DND-41 (cell line): ENCODE measurements around the gene PPP4C.

Source experiments
- EZH2 ChIP-seq: IDR thresholded peaks from 3 replicates; pipeline ENCODE4 v1.6.1; 2012; ENCODE audit warnings: borderline replicate concordance, low read depth, mild to moderate bottlenecking, moderate library complexity, low read length, inconsistent platforms; ENCODE audit not compliant: severe bottlenecking
- TF ChIP-seq, protein P1 (sequence below): IDR thresholded peaks from 2 replicates; pipeline ENCODE4 v1.5.1; 2012; ENCODE audit warnings: borderline replicate concordance, low read length, moderate library complexity, mild to moderate bottlenecking; ENCODE audit not compliant: poor library complexity, severe bottlenecking; ENCODE audit errors: extremely low read depth

GRCh38 chr16:30067584-30067916 is 8.2 kb upstream of the PPP4C start:
- no peak for TF ChIP-seq EZH2
- TF ChIP-seq, protein P1, sequence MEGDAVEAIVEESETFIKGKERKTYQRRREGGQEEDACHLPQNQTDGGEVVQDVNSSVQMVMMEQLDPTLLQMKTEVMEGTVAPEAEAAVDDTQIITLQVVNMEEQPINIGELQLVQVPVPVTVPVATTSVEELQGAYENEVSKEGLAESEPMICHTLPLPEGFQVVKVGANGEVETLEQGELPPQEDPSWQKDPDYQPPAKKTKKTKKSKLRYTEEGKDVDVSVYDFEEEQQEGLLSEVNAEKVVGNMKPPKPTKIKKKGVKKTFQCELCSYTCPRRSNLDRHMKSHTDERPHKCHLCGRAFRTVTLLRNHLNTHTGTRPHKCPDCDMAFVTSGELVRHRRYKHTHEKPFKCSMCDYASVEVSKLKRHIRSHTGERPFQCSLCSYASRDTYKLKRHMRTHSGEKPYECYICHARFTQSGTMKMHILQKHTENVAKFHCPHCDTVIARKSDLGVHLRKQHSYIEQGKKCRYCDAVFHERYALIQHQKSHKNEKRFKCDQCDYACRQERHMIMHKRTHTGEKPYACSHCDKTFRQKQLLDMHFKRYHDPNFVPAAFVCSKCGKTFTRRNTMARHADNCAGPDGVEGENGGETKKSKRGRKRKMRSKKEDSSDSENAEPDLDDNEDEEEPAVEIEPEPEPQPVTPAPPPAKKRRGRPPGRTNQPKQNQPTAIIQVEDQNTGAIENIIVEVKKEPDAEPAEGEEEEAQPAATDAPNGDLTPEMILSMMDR: no peak
